Neural progenitor cell (in vitro differentiated cells): ENCODE results near the gene DTNA.

Source experiments
- CTCF ChIP-seq: fragments of 200-600 bp; sonication (generic); IDR thresholded peaks from 2 replicates; pipeline ENCODE4 v1.5.1; 2017; ENCODE audit warnings: antibody characterized with exemption, mild to moderate bottlenecking
- EZH2 ChIP-seq: fragments of 200-600 bp; sonication (generic); IDR thresholded peaks from 2 replicates; pipeline ENCODE4 v1.6.1; 2017; ENCODE audit warnings: antibody characterized with exemption, mild to moderate bottlenecking, moderate library complexity

GRCh38 chr18:34848156-34848555 lies 138.1 kb downstream of the DTNA start:
- TF ChIP-seq CTCF: no peak
- no peak for TF ChIP-seq EZH2
